GM20000 (cell line): Measurements from ENCODE around the gene TAF15.
A peak's percentile ranks its signal among the peaks of the same experiment; 100 is the strongest.

Experiments used
- DNase-seq: peaks from one replicate; pipeline ENCODE4 v3.0.0; 2012; ENCODE audit warnings: low spot score
- TF ChIP-seq, protein P1 (sequence below): IDR thresholded peaks from 2 replicates; pipeline ENCODE4 v1.5.1; 2012; ENCODE audit warnings: mild to moderate bottlenecking, control low read depth; ENCODE audit errors: extremely low read depth, missing control alignments

Gene TAF15

GRCh38 chr17:35765756-35766488 lies 43.4 kb upstream of the TAF15 start:
- DNase-seq = no peak
- TF ChIP-seq, protein P1, sequence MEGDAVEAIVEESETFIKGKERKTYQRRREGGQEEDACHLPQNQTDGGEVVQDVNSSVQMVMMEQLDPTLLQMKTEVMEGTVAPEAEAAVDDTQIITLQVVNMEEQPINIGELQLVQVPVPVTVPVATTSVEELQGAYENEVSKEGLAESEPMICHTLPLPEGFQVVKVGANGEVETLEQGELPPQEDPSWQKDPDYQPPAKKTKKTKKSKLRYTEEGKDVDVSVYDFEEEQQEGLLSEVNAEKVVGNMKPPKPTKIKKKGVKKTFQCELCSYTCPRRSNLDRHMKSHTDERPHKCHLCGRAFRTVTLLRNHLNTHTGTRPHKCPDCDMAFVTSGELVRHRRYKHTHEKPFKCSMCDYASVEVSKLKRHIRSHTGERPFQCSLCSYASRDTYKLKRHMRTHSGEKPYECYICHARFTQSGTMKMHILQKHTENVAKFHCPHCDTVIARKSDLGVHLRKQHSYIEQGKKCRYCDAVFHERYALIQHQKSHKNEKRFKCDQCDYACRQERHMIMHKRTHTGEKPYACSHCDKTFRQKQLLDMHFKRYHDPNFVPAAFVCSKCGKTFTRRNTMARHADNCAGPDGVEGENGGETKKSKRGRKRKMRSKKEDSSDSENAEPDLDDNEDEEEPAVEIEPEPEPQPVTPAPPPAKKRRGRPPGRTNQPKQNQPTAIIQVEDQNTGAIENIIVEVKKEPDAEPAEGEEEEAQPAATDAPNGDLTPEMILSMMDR = no peak

GRCh38 chr17:35766489-35766877 lies 42.8 kb upstream of the TAF15 start:
- TF ChIP-seq, protein P1 = no peak
- DNase-seq = no peak

- TF ChIP-seq, protein P1 = peak; percentile 17
- DNase-seq = peak; percentile 79
Observed at GRCh38 chr17:35766903-35767510, 42.3 kb upstream of the TAF15 start.

GRCh38 chr17:35768797-35769196 lies 40.5 kb upstream of the TAF15 start:
- DNase-seq = no peak
- TF ChIP-seq, protein P1 = no peak

DNA sequence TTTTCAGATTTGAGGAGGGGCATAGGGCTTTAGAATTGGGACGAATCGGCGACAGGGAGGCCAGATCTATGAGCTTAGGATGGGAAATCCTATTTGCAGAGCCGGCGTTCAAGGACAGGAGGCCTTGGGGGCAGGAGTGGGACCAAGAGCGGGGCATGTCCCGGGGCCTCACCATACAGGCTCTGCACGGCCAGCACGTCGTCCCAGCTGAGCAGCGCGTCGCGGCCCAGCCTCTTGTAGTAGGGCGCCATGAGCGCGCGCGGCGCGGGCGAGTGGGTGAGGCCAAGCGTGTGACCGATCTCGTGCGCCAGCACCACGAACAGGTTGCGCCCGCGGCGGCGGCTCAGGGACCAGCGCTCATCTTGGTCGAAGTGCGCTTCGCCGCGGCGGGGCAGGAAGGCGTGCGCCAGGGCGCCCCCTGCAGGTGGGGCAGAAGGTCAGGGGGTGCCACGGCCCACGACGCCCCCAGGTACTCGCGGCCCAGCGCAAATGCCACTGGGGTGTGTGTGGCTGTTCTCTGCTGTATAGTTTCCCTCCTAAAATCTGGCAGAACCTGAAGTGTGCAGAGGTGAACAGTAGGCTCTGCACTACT lies 39.3 kb upstream of the TAF15 start:
- TF ChIP-seq, protein P1 = peak; percentile 22
- no peak for DNase-seq

- TF ChIP-seq, protein P1 = no peak
- no peak for DNase-seq
Observed at GRCh38 chr17:35773129-35773528, 36.2 kb upstream of the TAF15 start.
